Measurements from ENCODE around the gene CDK13. TPM values are rescaled to one million over a fixed set of nuclear protein-coding genes. Genes with fewer than 3 reads are reported as not detected.
"Not testable (repeated sequence)": the region's sequence is repeated elsewhere in the genome, so short reads cannot be mapped to it uniquely, and the experiment has no call there.

The CDK13 gene
- total RNA-seq, 1 donor from 2014 or later: 83.6 TPM

DNA sequence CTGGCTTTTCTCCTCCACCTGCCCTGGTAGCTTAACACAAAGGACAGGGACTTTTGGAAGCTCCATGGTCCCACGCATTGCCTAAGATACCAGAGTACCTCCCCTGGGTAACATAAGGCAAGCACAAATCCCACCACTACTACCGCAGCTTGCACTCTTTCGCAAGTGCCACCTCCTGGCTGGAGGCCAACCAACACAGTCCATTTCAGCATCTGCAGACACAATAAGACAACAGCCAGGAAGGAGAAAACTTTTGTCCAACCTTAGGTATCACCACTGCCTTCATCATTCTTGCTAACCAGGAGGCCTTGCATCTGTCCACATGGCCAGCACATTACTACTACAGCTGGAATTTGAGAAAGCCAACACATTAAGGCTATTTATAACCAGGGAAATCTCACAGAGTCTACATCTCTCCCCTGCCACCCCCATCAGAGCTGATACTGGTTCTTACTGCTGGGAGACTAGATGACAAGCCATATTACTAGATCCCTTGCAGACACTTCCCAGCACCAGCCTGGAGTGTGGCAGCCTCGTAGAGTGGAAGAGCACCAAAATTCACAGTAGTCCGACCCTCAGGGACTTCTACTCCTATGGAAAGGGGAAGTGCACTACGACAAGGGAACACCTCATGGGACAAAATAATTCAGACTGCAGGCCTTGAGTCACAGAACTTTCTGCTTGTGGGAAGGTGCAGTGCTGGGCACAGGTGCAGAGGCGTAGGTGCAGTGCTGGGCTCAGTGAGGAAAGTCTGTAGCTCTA is 39.8 kb upstream of the CDK13 start:
- Mint-ChIP-seq H3K4me1 (peaks cover 4% of the 10 kb centered on the region), H3K27ac (no peak overlapping the region), H3K4me3 (no peak overlapping the region), H3K36me3 (ENCODE audit: low read depth) (no peaks in the 10 kb centered on the region), H3K27me3 (peaks cover 6% of the 10 kb centered on the region), H3K9me3 (peaks cover 16% of the 10 kb centered on the region)
- no peak for ATAC-seq (ENCODE audit: low read depth)
- CTCF ChIA-PET: interaction anchor here (1.3 to 1.4 kb wide), 2 partner anchors 15 to 142 kb away, joined by 4 to 5 read pairs; no protein-coding TSS in a partner anchor
- no peak for DNase-seq
- intact Hi-C loops (cut with micrococcal nuclease): no loop called here
- TF ChIP-seq CTCF (IDR thresholded peaks at IDR 0.05): no peak
- POLR2A ChIA-PET: no interaction called here

- Mint-ChIP-seq H3K27ac (no peak overlapping the region), H3K4me3 (no peak overlapping the region), H3K27me3 (peaks cover 6% of the 10 kb centered on the region), H3K9me3 (peaks cover 16% of the 10 kb centered on the region), H3K4me1 (peaks cover 6% of the 10 kb centered on the region), H3K36me3 (ENCODE audit: low read depth) (no peaks in the 10 kb centered on the region)
- ChIA-PET POLR2A (no interaction called here), CTCF (interaction anchor here (0.6 kb wide), 1 partner anchor 141 kb away, joined by 3 read pairs; no protein-coding TSS in a partner anchor)
- DNase-seq (no peak), ATAC-seq (ENCODE audit: low read depth) (no peak)
- intact Hi-C loops (cut with micrococcal nuclease): no loop called here
- TF ChIP-seq CTCF (IDR thresholded peaks at IDR 0.05): no peak
These were observed 38.9 kb upstream of the CDK13 start for GRCh38 chr7:39911167-39911566.

GRCh38 chr7:39915847-39916246 is 34.2 kb upstream of the CDK13 start:
- DNase-seq; H3K27ac Mint-ChIP-seq; H3K4me1 Mint-ChIP-seq; ATAC-seq (ENCODE audit: low read depth); H3K36me3 Mint-ChIP-seq (ENCODE audit: low read depth); H3K4me3 Mint-ChIP-seq; intact Hi-C loops (cut with micrococcal nuclease); H3K9me3 Mint-ChIP-seq; POLR2A ChIA-PET: not testable (repeated sequence)
- peaks cover 12% of the 10 kb centered on the region for H3K27me3 Mint-ChIP-seq
- CTCF ChIA-PET: interaction anchor here (1.9 kb wide), 1 partner anchor 19 kb away, joined by 5 read pairs; no protein-coding TSS in a partner anchor

GRCh38 chr7:39919646-39920045 is 30.4 kb upstream of the CDK13 start:
- intact Hi-C loops (cut with micrococcal nuclease): no loop called here
- H3K4me1 Mint-ChIP-seq: peaks cover 6% of the 10 kb centered on the region
- no peak overlapping the region for H3K4me3 Mint-ChIP-seq
- TF ChIP-seq CTCF (IDR thresholded peaks at IDR 0.05): no peak
- ATAC-seq (ENCODE audit: low read depth): no peak
- no peaks in the 10 kb centered on the region for H3K9me3 Mint-ChIP-seq
- no peak for DNase-seq
- ChIA-PET POLR2A (no interaction called here), CTCF (no interaction called here)
- H3K27me3 Mint-ChIP-seq: peaks cover 20% of the 10 kb centered on the region
- H3K36me3 Mint-ChIP-seq (ENCODE audit: low read depth): no peaks in the 10 kb centered on the region
- no peak overlapping the region for H3K27ac Mint-ChIP-seq

DNA sequence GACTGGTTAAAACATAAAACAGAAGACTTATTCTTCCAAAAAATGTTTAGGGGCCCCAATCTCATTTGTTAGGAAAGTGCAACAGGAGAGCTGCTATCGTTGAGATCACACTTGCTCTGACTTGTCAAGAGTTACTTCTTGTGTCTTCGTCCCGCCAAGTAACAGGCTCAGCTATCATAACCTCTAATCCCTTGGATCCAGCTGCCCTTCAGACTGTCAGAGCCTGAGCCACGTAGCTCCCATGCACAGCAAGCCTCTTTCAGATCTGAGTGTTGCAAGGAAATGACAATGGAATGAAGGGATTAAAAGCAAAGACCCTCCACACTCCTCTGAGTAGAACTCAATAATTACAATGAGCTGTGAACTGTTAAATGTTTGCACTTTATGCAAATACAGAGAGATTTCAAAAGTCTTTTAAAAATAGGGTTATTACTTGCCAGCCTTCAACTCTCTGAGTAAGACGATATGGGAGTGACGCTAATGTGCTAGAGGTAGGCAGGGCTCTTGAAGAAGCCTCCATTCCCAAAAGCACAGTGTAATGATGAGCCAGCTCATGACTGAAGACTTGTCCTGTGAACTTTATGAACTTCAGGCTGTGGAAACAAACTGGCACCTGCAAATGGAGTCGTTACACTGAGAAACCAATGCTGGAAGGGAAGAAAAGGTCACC is 28.4 kb upstream of the CDK13 start:
- Mint-ChIP-seq H3K4me3 (no peak overlapping the region), H3K9me3 (no peaks in the 10 kb centered on the region), H3K4me1 (no peaks in the 10 kb centered on the region), H3K27me3 (peaks cover 24% of the 10 kb centered on the region), H3K36me3 (ENCODE audit: low read depth) (no peaks in the 10 kb centered on the region), H3K27ac (no peak overlapping the region)
- ChIA-PET POLR2A (no interaction called here), CTCF (no interaction called here)
- no peak for ATAC-seq (ENCODE audit: low read depth)
- DNase-seq: no peak
- intact Hi-C loops (cut with micrococcal nuclease): no loop called here
- TF ChIP-seq CTCF (IDR thresholded peaks at IDR 0.05): no peak

Measured in activated B cell treated with CpG ODN at 0.5 μM for 24 hours (primary cell).